Measurements from ENCODE around the gene SORCS1.

Gene SORCS1

GRCh38 chr10:106716381-106716780 is 448.1 kb downstream of the SORCS1 start:
- DNase-seq = no peak

- DNase-seq = no peak
Observed at GRCh38 chr10:106714734-106715555, 449.6 kb downstream of the SORCS1 start.

GRCh38 chr10:106713846-106714245 is 450.7 kb downstream of the SORCS1 start:
- no peak for DNase-seq

- no peak for DNase-seq
Observed at GRCh38 chr10:106712988-106713387, 451.5 kb downstream of the SORCS1 start.

GRCh38 chr10:106711313-106711906 is 453.1 kb downstream of the SORCS1 start:
- no peak for DNase-seq

GRCh38 chr10:106708506-106708905 is 456.0 kb downstream of the SORCS1 start:
- DNase-seq = no peak

- no peak for DNase-seq
Observed at GRCh38 chr10:106707657-106708056, 456.8 kb downstream of the SORCS1 start.

GRCh38 chr10:106706127-106706526 is 458.4 kb downstream of the SORCS1 start:
- DNase-seq = no peak

- no peak for DNase-seq
Observed at GRCh38 chr10:106705681-106706100, 458.8 kb downstream of the SORCS1 start.

GRCh38 chr10:106696239-106696638 is 468.3 kb downstream of the SORCS1 start:
- DNase-seq = no peak

GRCh38 chr10:106694696-106695095 is 469.8 kb downstream of the SORCS1 start:
- no peak for DNase-seq

- no peak for DNase-seq
Observed at GRCh38 chr10:106682175-106682574, 482.3 kb downstream of the SORCS1 start.

- no peak for DNase-seq
Observed at GRCh38 chr10:106680061-106680460, 484.4 kb downstream of the SORCS1 start.

GRCh38 chr10:106679314-106679713 is 485.2 kb downstream of the SORCS1 start:
- DNase-seq = no peak

- DNase-seq = no peak
Observed at GRCh38 chr10:106672517-106673175, 491.9 kb downstream of the SORCS1 start.

- no peak for DNase-seq
Observed at GRCh38 chr10:106661767-106662140, 502.8 kb downstream of the SORCS1 start.

GRCh38 chr10:106661133-106661766 is 503.3 kb downstream of the SORCS1 start:
- DNase-seq = no peak

GRCh38 chr10:106660550-106660949 is 504.0 kb downstream of the SORCS1 start:
- no peak for DNase-seq

- DNase-seq = no peak
Observed at GRCh38 chr10:106655636-106656035, 508.9 kb downstream of the SORCS1 start.

GRCh38 chr10:106655165-106655564 is 509.3 kb downstream of the SORCS1 start:
- no peak for DNase-seq

GRCh38 chr10:106652279-106652678 is 512.2 kb downstream of the SORCS1 start:
- DNase-seq = no peak

- DNase-seq = no peak
Observed at GRCh38 chr10:106648534-106649481, 515.7 kb downstream of the SORCS1 start.

All from NCI-H774 (cell line).